HUES48 (cell line): ENCODE data around the gene SECISBP2.

Experiments
- H3K27ac ChIP-seq: one replicate; pipeline ENCODE4 v1.7.0; 2013; ENCODE audit warnings: low read depth, low read length, inconsistent platforms
- H3K27me3 ChIP-seq: 2 replicates; pipeline ENCODE4 v1.6.1; 2013; ENCODE audit warnings: mild to moderate bottlenecking, low read length; ENCODE audit not compliant: control insufficient read depth, insufficient read depth
- H3K36me3 ChIP-seq: 2 replicates; pipeline ENCODE4 v1.6.1; 2013; ENCODE audit warnings: low read length; ENCODE audit not compliant: control insufficient read depth, insufficient read depth
- H3K4me1 ChIP-seq: 2 replicates; pipeline ENCODE4 v1.6.1; 2013; ENCODE audit warnings: mild to moderate bottlenecking, low read length; ENCODE audit not compliant: control insufficient read depth, insufficient read depth
- H3K4me3 ChIP-seq: 2 replicates; pipeline ENCODE4 v1.5.1; 2013; ENCODE audit warnings: mild to moderate bottlenecking, low read depth, low read length
- H3K9ac ChIP-seq: 2 replicates; pipeline ENCODE4 v1.6.1; 2013; ENCODE audit warnings: mild to moderate bottlenecking, low read depth, low read length, moderate library complexity
- H3K9me3 ChIP-seq: 2 replicates; pipeline ENCODE4 v1.6.1; 2013; ENCODE audit warnings: low read length; ENCODE audit not compliant: control insufficient read depth, insufficient read depth

The SECISBP2 gene

DNA sequence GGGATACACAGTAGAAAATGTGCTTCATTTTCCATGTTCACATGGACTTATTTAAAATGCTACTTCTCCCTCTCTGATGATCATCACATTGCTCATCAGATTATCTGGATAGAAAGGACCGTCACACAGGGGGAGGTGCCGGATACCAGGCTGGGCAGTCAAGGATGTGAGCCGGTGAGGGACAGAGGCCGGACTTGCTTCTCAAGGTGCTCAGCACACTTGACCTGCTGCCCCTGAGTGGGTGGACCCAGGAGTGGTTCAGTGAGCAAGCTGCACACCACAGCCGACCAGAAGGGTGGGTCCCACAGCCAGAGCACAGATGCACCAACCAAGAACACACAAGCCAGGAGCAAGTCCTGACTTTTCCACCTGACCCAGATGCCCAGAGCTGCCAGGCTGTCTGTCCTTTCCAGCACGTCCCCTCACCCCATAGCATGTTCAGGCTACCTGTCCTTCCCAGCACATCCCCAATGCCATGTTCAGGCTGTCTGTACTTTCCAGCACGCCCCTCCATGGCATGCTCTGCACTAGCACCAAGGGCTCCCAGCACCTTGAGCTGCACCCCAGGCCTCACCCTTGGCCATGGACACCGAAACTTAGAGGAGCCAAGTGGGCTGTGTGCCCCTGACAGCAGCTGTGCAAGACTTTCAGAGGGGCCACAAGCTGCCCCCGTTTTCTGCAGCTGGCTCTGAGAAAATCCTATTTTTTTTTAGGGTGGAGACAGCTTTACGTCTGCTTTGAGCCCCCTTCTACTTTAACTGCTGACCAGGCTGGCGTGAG, 77.8 kb downstream of the SECISBP2 start:
- H3K9me3 ChIP-seq, result no peaks in the 10 kb centered on the region
- no peaks in the 10 kb centered on the region for H3K27me3 ChIP-seq
- H3K9ac ChIP-seq, result no peak overlapping the region
- peaks cover 81% of the 10 kb centered on the region for H3K36me3 ChIP-seq
- no peaks in the 10 kb centered on the region for H3K4me1 ChIP-seq
- H3K4me3 ChIP-seq, result no peak overlapping the region
- no peak overlapping the region for H3K27ac ChIP-seq

DNA sequence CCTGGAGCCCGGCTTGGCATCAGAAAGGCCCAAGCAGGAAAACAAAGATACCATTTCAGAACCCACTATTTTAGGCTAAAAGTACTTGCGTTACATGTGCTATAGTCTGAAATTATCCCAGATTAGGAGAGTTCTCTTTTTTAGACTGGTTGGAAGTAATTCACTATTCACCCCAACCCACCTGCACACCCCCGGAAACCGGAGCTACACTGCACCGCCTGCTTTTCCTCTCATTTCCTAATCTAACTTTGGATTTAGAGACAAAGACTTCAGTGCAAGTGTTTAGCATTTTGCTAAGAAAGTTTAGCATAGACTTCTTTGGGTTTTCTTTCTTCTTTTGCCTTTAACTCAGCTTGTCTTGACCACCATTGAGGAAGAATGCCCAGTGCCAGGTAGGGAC, 79.2 kb downstream of the SECISBP2 start:
- Histone ChIP-seq H3K9ac (no peak overlapping the region), H3K4me3 (no peak overlapping the region), H3K4me1 (no peaks in the 10 kb centered on the region), H3K9me3 (no peaks in the 10 kb centered on the region), H3K27ac (no peak overlapping the region), H3K36me3 (peaks cover 81% of the 10 kb centered on the region), H3K27me3 (no peaks in the 10 kb centered on the region)

DNA sequence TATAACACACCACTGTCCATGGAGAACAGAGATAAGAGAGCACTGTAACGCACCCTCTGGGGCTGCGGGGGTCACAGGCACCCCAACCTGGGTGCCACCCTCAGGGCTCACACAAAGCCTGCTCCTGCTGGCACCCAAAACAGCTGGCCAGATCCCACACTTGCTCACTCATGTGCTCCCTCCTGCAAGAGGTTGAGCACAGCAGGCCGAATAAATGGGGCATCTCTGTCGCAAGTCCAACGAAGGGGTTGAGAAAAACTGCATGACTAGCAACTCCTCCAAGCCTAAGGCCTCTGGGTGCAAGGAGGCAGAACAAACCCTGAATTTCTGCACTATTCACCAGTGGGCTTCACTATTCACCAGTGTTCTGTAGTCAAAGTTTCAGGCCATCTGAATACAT, 80.3 kb downstream of the SECISBP2 start:
- Histone ChIP-seq H3K4me3 (no peak overlapping the region), H3K27me3 (no peaks in the 10 kb centered on the region), H3K9ac (no peak overlapping the region), H3K27ac (no peak overlapping the region), H3K4me1 (no peaks in the 10 kb centered on the region), H3K9me3 (no peaks in the 10 kb centered on the region), H3K36me3 (peaks cover 80% of the 10 kb centered on the region)

DNA sequence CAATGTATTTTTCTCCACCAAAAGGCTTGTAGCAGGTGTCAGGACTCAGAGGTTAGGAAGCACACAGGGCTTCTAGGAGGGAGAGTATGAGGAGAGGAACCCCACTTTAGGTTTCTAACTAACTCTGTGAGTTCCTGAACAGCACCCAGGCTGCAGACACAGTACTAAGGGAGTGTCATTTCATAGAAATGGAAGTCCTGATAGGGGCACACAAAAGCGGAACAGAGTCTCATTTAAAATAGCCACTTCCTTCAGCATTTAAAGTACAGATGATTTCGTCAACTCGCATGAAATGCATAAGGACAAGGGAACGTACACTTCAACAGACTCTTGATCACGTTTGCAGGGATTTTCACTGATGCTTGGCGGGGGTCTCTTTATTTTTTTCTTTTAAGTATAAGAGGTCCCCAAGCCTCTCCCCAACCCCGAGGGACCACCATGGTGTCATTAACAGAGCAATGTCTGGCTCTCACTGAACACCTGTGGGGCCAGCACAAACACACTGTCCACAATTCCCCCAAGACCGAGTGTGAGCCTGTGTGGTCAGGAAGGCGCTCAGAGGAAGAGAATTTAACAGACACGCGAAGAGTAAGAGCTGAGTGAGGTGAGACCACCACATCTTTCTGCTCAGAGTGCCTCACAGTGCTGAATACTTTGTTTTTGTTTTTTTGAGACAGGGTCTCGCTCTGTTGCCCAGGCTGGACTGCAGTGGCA, 82.3 kb downstream of the SECISBP2 start:
- no peaks in the 10 kb centered on the region for H3K4me1 ChIP-seq
- H3K36me3 ChIP-seq, result peaks cover 74% of the 10 kb centered on the region
- H3K9me3 ChIP-seq, result no peaks in the 10 kb centered on the region
- H3K4me3 ChIP-seq, result no peak overlapping the region
- no peak overlapping the region for H3K9ac ChIP-seq
- H3K27me3 ChIP-seq, result no peaks in the 10 kb centered on the region
- no peak overlapping the region for H3K27ac ChIP-seq

DNA sequence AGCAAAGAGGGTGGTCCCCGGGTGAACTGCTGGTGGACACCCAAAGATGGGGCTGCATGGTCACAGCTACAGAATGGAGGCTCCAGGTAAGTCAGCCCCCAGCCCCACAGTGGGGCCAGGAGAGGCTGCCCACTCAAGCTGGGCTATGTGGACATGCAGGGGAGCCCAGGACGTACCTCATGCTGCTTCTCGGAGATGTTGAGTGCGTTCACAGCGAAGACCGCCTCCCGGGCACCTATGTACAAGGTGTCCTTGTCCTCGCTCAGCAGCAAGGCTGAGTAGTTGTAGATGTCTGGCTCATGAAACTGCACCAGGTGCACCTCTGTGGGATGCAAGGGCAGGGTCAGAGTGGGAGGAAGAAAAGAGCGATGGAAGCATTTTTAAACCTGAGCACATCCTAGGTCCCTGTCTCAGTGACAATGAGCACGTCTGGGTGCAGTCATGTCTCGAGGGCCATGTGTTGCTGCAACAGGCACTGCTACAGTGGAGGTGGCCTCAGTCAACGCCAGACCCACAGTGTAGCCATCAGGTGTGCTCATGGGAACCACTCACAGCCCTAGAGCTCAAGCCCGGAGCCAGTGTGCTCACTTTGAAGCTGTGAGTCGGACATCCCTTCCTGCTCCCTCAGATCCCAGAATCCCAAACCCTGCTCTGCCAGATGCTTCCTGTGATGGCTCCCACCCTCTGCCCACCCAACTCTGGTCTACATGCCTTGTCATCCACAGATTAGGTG, 84.6 kb downstream of the SECISBP2 start:
- Histone ChIP-seq H3K9ac (no peak overlapping the region), H3K9me3 (no peaks in the 10 kb centered on the region), H3K27ac (no peak overlapping the region), H3K36me3 (peaks cover 53% of the 10 kb centered on the region), H3K27me3 (no peaks in the 10 kb centered on the region), H3K4me1 (no peaks in the 10 kb centered on the region), H3K4me3 (no peak overlapping the region)

DNA sequence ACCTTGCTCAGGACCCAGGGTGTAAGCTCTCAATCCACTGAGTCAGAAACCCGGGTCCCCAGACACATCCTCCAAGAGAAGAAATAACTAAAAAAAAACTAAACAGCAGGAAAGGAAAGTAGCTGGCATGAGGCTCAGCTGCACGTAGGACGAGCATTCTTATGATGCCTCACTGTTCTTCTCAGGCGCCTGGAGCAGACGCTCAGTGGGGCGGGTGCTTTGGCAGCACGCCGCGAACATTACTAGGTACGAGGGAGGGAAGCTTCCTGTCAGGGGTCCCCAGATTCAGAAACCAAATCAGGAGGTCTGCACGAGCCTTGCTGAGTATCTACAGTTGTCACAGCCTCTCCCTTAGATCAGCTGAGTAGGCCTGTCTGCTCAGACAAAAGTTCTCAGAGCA, 85.8 kb downstream of the SECISBP2 start:
- Histone ChIP-seq H3K4me3 (no peak overlapping the region), H3K9ac (no peak overlapping the region), H3K27me3 (no peaks in the 10 kb centered on the region), H3K36me3 (peaks cover 43% of the 10 kb centered on the region), H3K9me3 (no peaks in the 10 kb centered on the region), H3K27ac (no peak overlapping the region), H3K4me1 (no peaks in the 10 kb centered on the region)

DNA sequence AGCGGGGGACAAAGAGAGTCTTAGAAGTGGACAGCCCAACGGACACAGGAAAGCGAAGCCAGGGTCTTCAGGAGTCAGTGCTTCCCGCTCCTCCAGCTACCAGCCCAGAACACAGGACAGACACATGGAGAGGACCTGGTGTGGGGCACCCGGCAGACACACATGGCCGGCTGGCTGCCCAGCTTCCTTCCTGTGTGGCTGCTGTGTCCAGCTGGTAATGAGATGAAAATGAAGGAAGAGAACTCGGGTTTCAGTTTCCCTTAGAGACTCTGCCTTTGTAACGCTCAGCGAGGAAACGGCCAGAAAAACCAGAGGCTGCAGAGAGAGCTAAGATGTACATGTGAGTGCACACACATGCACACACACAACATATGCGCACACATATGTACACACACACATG, 87.5 kb downstream of the SECISBP2 start:
- H3K4me1 ChIP-seq, result peaks cover 4% of the 10 kb centered on the region; the same call in 1 of the 2 replicates
- H3K9ac ChIP-seq, result no peak overlapping the region
- peaks cover 36% of the 10 kb centered on the region for H3K36me3 ChIP-seq
- no peaks in the 10 kb centered on the region for H3K27me3 ChIP-seq
- no peaks in the 10 kb centered on the region for H3K9me3 ChIP-seq
- H3K4me3 ChIP-seq, result no peak overlapping the region
- no peak overlapping the region for H3K27ac ChIP-seq

DNA sequence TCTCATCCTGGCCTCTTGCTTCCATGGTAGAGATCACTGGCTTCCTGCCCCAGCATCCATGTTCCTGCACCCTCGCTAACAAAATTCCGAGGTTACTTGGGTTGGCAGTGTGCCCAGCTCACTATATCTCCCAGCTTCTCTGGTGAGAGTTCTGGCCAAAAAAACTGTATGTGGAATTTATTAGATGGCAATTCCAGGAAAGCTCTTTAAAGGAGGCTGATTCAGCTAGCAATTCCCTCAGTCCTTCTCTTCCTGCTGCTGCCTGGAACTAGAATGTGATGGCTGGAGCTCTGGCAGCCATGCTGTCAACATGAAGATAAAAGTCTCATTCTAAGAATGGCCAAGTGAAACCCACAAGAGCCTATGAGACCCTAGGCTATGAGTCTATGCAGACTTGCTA, 88.8 kb downstream of the SECISBP2 start:
- peaks cover 16% of the 10 kb centered on the region for H3K4me1 ChIP-seq
- no peak overlapping the region for H3K4me3 ChIP-seq
- peaks cover 26% of the 10 kb centered on the region for H3K36me3 ChIP-seq
- H3K27me3 ChIP-seq, result no peaks in the 10 kb centered on the region
- no peak overlapping the region for H3K27ac ChIP-seq
- no peaks in the 10 kb centered on the region for H3K9me3 ChIP-seq
- H3K9ac ChIP-seq, result no peak overlapping the region

DNA sequence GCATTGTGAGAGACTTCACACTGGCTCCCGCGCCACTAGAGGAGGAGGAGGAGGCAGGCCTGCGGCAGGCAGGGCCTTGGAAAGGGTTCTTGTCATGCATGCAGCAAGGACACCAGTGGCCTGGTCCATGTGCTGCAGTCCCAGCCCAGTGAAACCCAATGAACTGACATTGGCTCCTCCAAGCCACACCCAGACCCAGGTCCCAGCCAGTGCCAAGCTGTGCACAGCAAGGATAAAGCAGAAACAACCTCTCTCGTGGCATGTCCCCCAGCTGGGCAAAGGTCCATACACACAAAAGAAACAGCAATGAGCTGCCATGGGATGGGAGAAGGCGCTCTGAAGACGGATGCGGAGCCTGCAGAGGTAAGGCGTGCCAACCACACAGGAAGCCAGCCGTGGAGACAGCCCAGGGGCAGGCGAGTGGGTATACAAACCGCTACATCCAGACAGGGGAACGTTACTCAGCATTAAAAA, 90.4 kb downstream of the SECISBP2 start:
- H3K4me3 ChIP-seq, result no peak overlapping the region
- H3K9me3 ChIP-seq, result no peaks in the 10 kb centered on the region
- no peak overlapping the region for H3K27ac ChIP-seq
- H3K36me3 ChIP-seq, result peaks cover 10% of the 10 kb centered on the region; the same call in 1 of the 2 replicates
- H3K4me1 ChIP-seq, result peaks cover 32% of the 10 kb centered on the region
- no peak overlapping the region for H3K9ac ChIP-seq
- H3K27me3 ChIP-seq, result no peaks in the 10 kb centered on the region
